ENCODE results near the gene FXYD3.

The FXYD3 gene

DNA sequence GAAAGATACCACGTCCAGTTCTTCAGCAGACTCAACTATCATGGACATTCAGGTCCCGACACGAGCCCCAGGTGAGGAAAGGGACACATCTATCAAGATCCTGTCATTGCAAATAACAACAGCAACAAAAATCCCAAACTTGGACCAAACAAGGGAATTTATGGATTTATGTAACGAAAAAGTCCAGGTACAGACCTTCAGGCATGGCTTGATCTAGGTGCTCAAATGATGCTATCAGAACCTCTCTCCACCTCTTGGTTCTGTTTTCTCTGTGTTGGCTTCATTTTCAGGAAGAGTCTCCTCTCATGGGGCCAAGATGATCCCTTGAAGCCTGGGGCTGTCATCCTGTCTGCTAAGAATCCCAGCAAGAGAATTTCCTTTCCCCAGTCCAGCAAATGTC, 41.8 kb downstream of the FXYD3 start:
- no peak for DNase-seq (ENCODE audit: low read depth, low spot score)

DNA sequence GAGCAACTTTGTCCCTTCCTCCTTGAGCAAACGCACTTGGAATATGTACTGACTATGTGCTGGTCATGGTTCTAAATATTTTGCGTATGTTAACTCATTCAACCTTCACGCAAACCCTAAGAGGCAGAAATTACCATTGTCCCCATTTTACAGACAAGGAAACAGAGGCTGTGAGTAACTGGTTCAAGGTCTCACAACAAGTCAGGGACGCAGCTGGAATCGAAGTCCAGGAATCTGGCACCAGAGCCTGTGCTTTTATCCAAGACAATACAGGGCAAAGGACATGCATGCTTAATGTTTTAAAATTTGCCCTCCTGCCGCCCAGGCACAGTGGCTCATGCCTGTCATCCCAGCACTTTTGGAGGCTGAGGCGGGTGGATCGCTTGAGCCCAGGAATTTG, 44.0 kb downstream of the FXYD3 start:
- DNase-seq (ENCODE audit: low read depth, low spot score): no peak

GRCh38 chr19:35160629-35161433, 45.2 kb downstream of the FXYD3 start:
- no peak for DNase-seq (ENCODE audit: low read depth, low spot score)

DNA sequence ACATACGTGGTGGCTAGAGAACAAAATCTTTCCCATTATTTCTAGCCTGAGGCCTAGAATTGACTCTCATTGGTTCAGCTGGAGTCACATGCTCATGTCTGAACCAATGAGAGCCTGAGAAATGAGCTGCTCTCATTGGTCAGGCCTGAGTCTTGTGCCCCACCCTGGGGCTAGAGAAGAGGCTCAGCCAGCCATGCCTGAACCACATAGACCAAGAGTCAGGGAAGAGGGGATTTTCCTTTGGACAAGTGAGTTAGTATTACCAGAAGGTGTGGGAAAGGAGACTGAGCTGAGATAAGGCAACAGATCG, 45.8 kb downstream of the FXYD3 start:
- no peak for DNase-seq (ENCODE audit: low read depth, low spot score)

GRCh38 chr19:35162471-35163326, 47.1 kb downstream of the FXYD3 start:
- DNase-seq (ENCODE audit: low read depth, low spot score): no peak

DNA sequence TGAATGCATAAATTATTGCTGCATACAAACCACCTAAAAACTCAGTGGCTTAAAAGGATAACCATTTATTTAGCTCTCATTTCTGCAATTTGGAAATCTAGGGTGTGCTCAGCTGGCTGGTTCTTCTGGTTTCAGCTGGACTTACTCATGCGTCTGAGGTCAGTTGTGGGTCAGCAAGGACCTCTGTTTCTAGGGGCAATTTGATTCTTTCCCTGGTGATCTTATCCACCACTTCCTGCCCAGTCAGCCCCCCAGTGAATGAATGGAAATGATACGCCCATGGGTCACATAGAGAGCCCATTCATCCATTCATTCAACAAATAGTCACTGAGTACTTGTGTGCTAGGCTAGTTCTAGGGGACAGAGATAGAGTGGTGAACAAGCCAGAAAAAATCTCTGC, 48.8 kb downstream of the FXYD3 start:
- no peak for DNase-seq (ENCODE audit: low read depth, low spot score)

DNA sequence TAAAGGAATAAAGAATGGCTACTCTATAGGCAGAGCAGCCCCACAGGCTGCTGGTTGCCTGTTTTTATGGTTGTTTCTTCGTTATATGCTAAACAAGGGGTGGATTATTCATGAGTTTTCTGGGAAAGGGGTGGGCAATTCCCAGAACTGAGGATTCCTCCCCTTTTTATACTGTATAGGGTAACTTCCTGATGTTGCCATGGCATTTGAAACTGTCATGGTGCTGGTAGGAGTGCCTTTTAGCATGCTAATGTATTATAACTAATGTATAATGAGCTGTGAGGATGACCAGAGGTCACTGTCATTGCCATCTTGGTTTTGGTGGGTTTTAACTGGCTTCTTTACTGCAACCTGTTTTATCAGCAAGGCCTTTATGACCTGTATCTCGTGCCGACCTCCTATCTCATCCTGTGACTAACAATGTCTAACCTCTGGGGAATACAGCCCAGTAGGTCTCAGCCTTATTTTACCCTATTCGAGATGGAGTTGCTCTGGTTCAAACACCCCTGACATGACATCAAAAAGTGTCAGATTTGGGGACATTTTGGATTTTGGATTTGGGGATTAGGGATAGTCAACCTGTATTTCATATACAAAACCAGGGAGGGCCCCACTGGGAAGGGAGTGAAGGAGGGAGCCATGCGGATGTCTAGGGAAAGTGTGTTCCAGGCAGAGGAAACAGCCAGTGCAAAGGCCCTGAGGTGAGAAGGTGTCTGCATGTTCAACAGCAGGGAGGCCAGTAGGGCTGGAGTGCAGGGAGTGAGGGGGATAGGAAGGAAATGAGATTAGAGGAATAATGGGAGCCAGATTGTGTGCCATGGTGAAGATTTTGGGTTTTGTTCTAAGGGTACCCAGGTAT, 49.8 kb downstream of the FXYD3 start:
- no peak for DNase-seq (ENCODE audit: low read depth, low spot score)

DNA sequence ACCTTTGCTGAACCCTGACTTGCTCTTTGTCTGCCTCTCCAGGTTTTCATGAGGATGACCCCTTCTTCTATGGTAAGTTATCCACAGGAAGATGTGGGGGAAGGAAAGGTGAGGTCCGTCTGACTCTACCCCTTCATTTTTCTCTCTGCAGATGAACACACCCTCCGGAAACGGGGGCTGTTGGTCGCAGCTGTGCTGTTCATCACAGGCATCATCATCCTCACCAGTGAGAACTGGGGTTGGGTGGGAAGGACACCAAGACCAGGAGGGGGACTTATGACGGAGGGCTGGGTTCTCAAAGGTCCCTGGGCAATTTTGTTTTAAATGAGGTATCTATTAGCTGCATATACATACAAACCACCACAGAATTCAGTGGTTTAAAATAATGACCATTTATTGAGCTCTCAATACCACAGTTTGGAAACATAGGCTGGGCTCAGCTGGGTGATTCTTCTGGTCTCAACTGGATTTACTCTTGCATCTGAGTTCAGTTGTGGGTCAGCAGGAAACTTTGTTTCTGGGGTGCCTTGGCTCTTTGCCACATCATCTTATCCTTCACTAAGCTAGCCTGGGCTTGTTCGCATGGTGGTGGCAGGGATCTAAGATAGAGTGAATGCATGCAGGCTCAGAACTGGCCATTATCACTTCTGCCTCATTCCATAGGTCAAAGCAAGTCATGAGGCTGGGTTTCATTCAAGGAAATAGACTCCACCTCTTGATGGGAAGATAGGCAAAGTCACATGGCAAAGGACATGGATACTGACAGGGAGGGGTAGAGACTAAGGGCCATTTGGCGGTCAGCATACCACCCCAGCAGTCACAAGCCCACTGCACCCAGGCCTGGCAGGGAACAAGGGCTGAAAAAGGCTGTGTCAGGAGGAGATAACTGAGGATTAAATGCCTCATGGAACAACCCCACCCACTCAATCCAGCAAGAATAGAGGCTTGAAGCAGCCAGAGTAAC, 50.8 kb downstream of the FXYD3 start:
- DNase-seq (ENCODE audit: low read depth, low spot score): no peak

GRCh38 chr19:35167251-35168119, 51.9 kb downstream of the FXYD3 start:
- DNase-seq (ENCODE audit: low read depth, low spot score): no peak

DNA sequence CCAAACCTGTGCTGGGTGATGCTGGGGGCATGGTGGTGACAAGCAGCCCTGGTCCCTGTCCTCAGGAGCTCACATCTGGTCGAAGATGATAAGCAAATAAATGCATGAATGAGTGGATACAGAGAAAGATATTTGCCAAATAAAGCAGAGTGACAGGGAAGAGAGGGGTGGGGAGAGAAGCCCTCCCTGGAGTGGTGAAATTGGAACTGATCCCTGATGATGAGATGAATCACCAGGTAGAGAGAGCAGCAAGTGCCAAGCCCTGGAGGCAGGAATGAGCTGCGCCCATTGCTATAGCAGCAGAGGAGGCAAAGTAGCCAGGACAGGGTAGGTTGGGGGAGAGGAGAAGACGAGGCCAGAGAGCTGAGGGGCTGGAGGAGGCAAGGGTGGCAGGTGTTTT, 52.6 kb downstream of the FXYD3 start:
- DNase-seq (ENCODE audit: low read depth, low spot score): no peak

DNA sequence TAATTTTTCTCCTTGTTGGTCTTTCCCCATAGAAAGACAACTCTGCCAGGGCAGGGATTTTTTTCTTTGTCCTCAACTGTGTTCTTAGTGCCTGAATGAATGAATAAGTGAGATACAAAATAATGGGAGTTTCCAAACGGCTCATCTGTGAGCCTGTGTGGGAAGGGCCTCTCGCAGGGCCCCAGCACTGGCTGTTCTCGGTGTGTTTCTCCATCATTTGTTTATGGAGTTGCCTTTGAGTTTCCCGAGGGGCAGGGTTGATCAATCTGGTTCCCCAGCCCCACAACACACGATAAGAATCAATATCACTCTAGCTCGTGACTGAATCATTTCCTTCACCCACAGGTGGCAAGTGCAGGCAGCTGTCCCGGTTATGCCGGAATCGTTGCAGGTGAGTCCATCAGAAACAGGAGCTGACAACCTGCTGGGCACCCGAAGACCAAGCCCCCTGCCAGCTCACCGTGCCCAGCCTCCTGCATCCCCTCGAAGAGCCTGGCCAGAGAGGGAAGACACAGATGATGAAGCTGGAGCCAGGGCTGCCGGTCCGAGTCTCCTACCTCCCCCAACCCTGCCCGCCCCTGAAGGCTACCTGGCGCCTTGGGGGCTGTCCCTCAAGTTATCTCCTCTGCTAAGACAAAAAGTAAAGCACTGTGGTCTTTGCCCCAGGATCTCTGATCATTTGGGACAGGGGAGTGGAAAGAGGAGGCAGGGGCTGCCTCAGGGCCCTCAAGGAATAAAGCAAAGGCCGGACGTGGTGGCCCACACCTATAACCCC, 53.8 kb downstream of the FXYD3 start:
- DNase-seq (ENCODE audit: low read depth, low spot score): no peak

DNA sequence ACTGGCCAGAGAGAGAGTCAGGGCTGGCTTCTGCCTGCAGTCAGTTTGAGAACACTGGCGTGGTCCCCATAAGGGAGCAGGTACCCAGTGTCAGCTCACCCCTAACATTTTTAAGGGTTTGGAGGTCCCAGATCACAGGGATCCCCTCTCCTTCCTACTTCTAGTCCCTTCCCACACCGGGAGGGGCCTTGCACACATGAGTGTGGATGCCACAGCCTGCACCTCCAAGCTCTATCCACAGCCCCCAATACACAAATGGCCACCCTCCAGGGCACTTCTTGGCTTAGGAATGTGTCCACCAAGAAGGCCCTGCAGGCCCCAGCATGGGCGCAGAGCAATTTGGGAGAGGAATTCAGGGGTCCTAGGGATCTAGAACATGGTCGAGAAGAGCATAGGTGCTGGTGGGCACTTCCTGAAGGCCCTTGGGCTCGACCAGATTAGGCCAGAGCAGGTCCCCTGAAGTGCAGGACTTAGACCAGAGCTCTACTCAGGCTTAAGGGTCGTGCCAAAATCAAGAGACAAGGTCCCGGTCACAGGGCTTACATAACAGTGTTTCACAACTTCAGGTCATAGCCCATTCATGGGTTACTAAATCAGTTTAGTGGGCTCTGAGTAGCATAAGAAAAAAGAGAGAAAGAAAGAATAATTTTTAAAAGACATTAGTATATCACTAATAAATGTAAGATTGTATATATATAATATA, 54.9 kb downstream of the FXYD3 start:
- DNase-seq (ENCODE audit: low read depth, low spot score): no peak

DNA sequence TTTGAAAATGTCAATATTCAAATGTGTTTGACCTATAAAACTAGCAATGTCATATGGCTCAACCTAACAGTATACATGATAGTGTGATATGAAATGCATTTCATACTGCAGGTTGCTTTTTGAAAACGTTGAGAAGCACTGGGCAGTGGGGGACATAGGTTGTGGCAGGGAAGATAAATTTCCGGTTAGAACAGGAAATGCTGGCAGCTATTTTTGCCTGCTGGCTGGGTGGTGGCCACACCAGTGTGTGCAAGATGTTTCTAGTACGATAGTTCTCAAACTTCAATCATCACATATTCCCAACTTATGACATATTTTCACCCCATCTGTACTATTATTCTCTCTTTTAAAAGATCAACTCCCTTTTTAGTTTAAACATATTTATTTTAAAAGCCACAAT, 56.1 kb downstream of the FXYD3 start:
- DNase-seq (ENCODE audit: low read depth, low spot score): no peak

Measured in smooth muscle cell of the brain vasculature (primary cell).